Fibroblast of lung (primary cell): ENCODE measurements around the gene SLC16A1. TPM values are rescaled to one million over a fixed set of nuclear protein-coding genes. Genes with fewer than 3 reads are reported as not detected.
A peak's percentile ranks its signal among the peaks of the same experiment; 100 is the strongest.

Experiments used
- DNase-seq, 2 donors: peaks; one replicate each; pipeline versions ENCODE4 v3.0.0 to v3.0.0-alpha.2; 2010; ENCODE audit warnings: low read depth in 2 of 2
- H2AFZ ChIP-seq: 2 replicates; pipeline ENCODE4 v1.5.1; 2012; ENCODE audit warnings: low read length, control low read depth, inconsistent platforms
- H3K27ac ChIP-seq: 2 replicates; pipeline ENCODE4 v1.5.1; 2011; ENCODE audit warnings: low read length, control low read depth; ENCODE audit not compliant: insufficient read depth
- H3K27me3 ChIP-seq: 2 replicates; pipeline ENCODE4 v1.5.1; 2011; ENCODE audit warnings: mild to moderate bottlenecking, low read length; ENCODE audit not compliant: control insufficient read depth, insufficient read depth
- H3K36me3 ChIP-seq: 2 replicates; pipeline ENCODE4 v1.5.1; 2011; ENCODE audit warnings: low read length; ENCODE audit not compliant: control insufficient read depth, insufficient read depth
- H3K4me1 ChIP-seq: 2 replicates; pipeline ENCODE4 v1.5.1; 2011; ENCODE audit warnings: low read length; ENCODE audit not compliant: control insufficient read depth, insufficient read depth; ENCODE audit errors: extremely low read depth
- H3K4me2 ChIP-seq: 2 replicates; pipeline ENCODE4 v1.5.1; 2011; ENCODE audit warnings: low read length, control low read depth; ENCODE audit not compliant: insufficient read depth; ENCODE audit errors: extremely low read depth
- H3K4me3 ChIP-seq, 4 experiments: fragments of 200-600 bp in 1 of 4; sonication (generic) in 1 of 4; replicated peaks in 1 of 4; 2 replicates each; pipeline ENCODE4 v1.5.1; 2011 to 2016; ENCODE audit warnings: low read length in 4 of 4, low read depth in 3 of 4, mild to moderate bottlenecking in 3 of 4, control low read depth in 2 of 4, inconsistent platforms in 1 of 4, mixed read lengths in 1 of 4; ENCODE audit not compliant: insufficient read depth in 1 of 4; ENCODE audit errors: control extremely low read depth in 1 of 4
- H3K79me2 ChIP-seq: 2 replicates; pipeline ENCODE4 v1.5.1; 2012; ENCODE audit warnings: mild to moderate bottlenecking, low read length, inconsistent platforms; ENCODE audit not compliant: control insufficient read depth, insufficient read depth
- H3K9ac ChIP-seq: 2 replicates; pipeline ENCODE4 v1.5.1; 2011; ENCODE audit warnings: mild to moderate bottlenecking, low read length, control low read depth; ENCODE audit not compliant: insufficient read depth
- H3K9me3 ChIP-seq: 2 replicates; pipeline ENCODE4 v1.5.1; 2012; ENCODE audit warnings: low read depth, low read length; ENCODE audit not compliant: control insufficient read depth, insufficient read depth
- H4K20me1 ChIP-seq: 2 replicates; pipeline ENCODE4 v1.5.1; 2011; ENCODE audit warnings: low read length; ENCODE audit not compliant: control insufficient read depth, insufficient read depth; ENCODE audit errors: extremely low read depth
- EZH2 ChIP-seq: IDR thresholded peaks from 2 replicates; pipeline ENCODE4 v1.5.1; 2012; ENCODE audit warnings: low read length, control low read depth, mild to moderate bottlenecking; ENCODE audit errors: missing control alignments
- polyA plus RNA-seq, 2 donors: library from polyadenylated mRNA; depleted of rRNA in 1 of 2; stranded (reverse) in 1 of 2; unstranded in 1 of 2; fragments of >200 nt; gene quantifications; 2 replicates each; pipeline ENCODE4 v1.2.1, GENCODE V29; 2011 to 2012; ENCODE audit warnings: missing spikeins in 1 of 2
- total RNA-seq: library from RNA; depleted of rRNA; stranded (reverse); fragments of >200 nt; gene quantifications from 2 replicates; pipeline ENCODE4 v1.2.1, GENCODE V29; 2014
- TF ChIP-seq, protein P1 (sequence below), 2 donors: IDR thresholded peaks in 1 of 2; conservative IDR thresholded peaks in 1 of 2; 1 replicate in 1 of 2; 2 replicates in 1 of 2; pipeline ENCODE4 v1.5.1; 2011 to 2012; ENCODE audit warnings: low read length in 2 of 2, control low read depth in 1 of 2, inconsistent platforms in 1 of 2, low read depth in 1 of 2, mild to moderate bottlenecking in 1 of 2

Gene SLC16A1
- total and polyA plus RNA-seq, 2 donors (not counting 1 experiment from before 2014, with no cell fraction given): 51.3 to 59.1 TPM

DNA sequence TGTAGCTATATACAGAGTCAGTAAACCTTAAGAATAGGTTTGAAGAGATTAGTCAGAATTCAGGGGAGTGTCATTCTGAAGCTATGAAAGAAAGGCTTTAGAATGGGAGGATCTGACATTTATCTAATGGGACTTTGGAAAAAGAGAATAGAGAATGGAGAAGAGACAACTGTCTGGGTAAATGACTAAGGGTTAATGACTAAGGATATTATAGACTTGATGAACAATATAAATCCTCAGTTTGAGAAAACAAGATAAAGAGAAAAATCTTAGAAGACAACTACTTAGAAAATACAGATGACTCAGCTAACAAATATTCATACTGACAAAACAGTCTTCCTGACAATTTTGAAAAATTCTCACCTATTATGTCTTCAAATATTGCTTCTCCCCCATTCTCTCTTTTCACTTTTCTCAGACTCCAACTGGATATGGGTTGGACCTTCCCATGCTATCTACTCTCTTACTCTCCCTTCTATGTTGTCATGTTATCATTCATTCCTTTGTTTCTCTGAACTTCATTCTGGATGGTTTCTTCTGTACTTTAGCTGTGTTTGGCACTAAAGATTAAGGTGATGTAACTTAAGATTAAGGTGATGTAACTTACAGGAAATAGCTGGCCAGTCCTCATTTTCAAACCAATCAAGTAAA is 20.4 kb downstream of the SLC16A1 start:
- Histone ChIP-seq H3K79me2 (peaks cover 4% of the 10 kb centered on the region), H3K4me1 (peaks cover 2% of the 10 kb centered on the region), H3K27ac (no peak overlapping the region), H3K4me3 (peak overlapping the region in 1 of 4 experiments; percentile 7), H3K9ac (no peak overlapping the region), H3K9me3 (no peaks in the 10 kb centered on the region), H3K36me3 (no peaks in the 10 kb centered on the region), H3K27me3 (no peaks in the 10 kb centered on the region), H4K20me1 (no peaks in the 10 kb centered on the region), H2AFZ (no peak overlapping the region), H3K4me2 (no peak overlapping the region)
- TF ChIP-seq EZH2: no peak
- TF ChIP-seq, protein P1, sequence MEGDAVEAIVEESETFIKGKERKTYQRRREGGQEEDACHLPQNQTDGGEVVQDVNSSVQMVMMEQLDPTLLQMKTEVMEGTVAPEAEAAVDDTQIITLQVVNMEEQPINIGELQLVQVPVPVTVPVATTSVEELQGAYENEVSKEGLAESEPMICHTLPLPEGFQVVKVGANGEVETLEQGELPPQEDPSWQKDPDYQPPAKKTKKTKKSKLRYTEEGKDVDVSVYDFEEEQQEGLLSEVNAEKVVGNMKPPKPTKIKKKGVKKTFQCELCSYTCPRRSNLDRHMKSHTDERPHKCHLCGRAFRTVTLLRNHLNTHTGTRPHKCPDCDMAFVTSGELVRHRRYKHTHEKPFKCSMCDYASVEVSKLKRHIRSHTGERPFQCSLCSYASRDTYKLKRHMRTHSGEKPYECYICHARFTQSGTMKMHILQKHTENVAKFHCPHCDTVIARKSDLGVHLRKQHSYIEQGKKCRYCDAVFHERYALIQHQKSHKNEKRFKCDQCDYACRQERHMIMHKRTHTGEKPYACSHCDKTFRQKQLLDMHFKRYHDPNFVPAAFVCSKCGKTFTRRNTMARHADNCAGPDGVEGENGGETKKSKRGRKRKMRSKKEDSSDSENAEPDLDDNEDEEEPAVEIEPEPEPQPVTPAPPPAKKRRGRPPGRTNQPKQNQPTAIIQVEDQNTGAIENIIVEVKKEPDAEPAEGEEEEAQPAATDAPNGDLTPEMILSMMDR (conservative IDR thresholded peaks at IDR 0.05 in 1 of 2, IDR thresholded peaks at IDR 0.05 in 1 of 2; ENCODE audit: low read depth in 1 of 2, low read length in 2 of 2): no peak
- peak; percentile 76 to 81 for DNase-seq

DNA sequence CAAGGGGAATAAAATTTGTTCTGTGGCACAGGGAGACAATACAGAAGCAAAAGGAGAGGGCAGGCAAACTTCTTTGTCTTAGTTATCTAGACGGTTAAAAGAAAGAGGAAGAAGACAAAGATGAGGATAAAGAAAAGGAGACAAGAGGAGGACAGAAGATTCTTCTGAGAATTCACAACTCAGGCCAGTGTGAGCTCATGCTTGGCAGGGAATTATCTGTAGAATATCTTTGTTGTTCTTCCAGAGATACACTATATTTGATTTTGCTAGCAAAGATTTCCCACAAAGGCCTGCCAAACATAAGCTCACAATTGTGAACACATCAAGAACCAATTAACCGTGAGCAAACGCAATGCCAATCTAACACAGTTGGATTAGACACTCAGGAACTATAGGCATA is 21.4 kb downstream of the SLC16A1 start:
- Histone ChIP-seq H2AFZ (no peak overlapping the region), H3K27me3 (no peaks in the 10 kb centered on the region), H3K9me3 (no peaks in the 10 kb centered on the region), H4K20me1 (no peaks in the 10 kb centered on the region), H3K4me3 (no peak overlapping the region), H3K36me3 (no peaks in the 10 kb centered on the region), H3K9ac (no peak overlapping the region), H3K4me2 (no peak overlapping the region), H3K4me1 (peaks cover 2% of the 10 kb centered on the region), H3K79me2 (peaks cover 1% of the 10 kb centered on the region), H3K27ac (no peak overlapping the region)
- TF ChIP-seq, protein P1 (conservative IDR thresholded peaks at IDR 0.05 in 1 of 2, IDR thresholded peaks at IDR 0.05 in 1 of 2; ENCODE audit: low read depth in 1 of 2, low read length in 2 of 2): no peak
- DNase-seq: peak in 1 of 2 donors; percentile 27

DNA sequence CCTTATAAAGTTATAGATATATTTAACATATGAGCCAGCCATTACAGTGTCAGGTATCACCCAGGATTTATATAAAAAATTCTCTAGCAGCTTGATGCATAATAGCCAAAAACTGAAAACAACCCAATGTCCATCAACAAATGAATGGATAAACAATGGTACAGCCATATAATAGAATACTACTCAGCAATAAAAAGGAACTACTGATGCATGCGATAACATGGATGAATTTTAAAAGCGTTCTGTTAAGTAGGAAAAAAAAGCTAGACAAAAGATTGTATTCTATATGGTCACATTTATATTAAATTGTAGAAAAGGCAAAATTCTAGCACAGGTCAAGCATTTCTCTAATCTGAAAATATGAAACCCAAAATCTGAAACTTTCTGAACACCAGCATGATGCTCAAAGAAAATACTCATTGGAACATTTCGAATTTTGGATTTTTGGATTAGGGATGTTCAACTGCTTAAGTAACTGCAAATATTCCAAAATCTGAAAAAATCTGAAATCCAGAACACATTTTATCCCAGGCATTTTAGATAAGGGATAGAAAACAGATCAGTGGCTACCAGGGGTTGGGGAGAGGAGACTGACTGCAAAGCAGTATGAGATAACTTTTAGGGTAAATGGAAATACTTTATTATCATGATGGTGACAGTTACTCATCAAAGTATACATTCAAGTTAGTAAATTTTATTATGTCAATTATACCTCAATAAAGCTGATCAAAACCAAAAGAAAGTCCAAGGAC is 22.0 kb downstream of the SLC16A1 start:
- Histone ChIP-seq H2AFZ (no peak overlapping the region), H3K36me3 (no peaks in the 10 kb centered on the region), H3K27me3 (no peaks in the 10 kb centered on the region), H3K9me3 (no peaks in the 10 kb centered on the region), H3K79me2 (peaks cover 1% of the 10 kb centered on the region), H3K4me1 (peaks cover 2% of the 10 kb centered on the region), H3K9ac (no peak overlapping the region), H4K20me1 (no peaks in the 10 kb centered on the region), H3K27ac (no peak overlapping the region), H3K4me3 (no peak overlapping the region), H3K4me2 (no peak overlapping the region)
- TF ChIP-seq, protein P1 (conservative IDR thresholded peaks at IDR 0.05 in 1 of 2, IDR thresholded peaks at IDR 0.05 in 1 of 2; ENCODE audit: low read depth in 1 of 2, low read length in 2 of 2): no peak
- no peak for TF ChIP-seq EZH2
- no peak for DNase-seq
